K562 (cell line): ENCODE data around the gene FIGNL1. TPM values are rescaled to one million over a fixed set of nuclear protein-coding genes. Genes with fewer than 3 reads are reported as not detected.

Experiments used
- ATAC-seq: fragments of 200-7000 bp; cut with Tn5 transposase; 3 replicates; pipeline ENCODE4 v1.9.1; 2020; ENCODE audit warnings: moderate library complexity
- BruUV-seq: library from RNA; stranded (reverse); fragments of 400-500 nt; replicated peaks from 2 replicates; lab custom pipeline; 2021; lab: Mats Ljungman, UMichigan
- CTCF ChIA-PET: fragments of 300-600 bp; formaldehyde crosslinking; extraction: SDS; loops from one replicate; lab custom pipeline; 2021; ENCODE audit warnings: low intra/inter-chr PET ratio; lab: Yijun Ruan, JAX
- POLR2A ChIA-PET: fragments of 300-600, 350-650 bp; sonication (Branson Sonifier 250); formaldehyde crosslinking; extraction: SDS; loops from one replicate; lab custom pipeline; 2021; ENCODE audit warnings: antibody characterized with exemption, inconsistent platforms; lab: Yijun Ruan, JAX
- DNase-seq, 4 experiments: peaks; one replicate each; pipeline versions ENCODE4 v3.0.0 to v3.0.0-alpha.2; 2011 to 2018; ENCODE audit warnings: low spot score in 3 of 4, mixed read lengths in 3 of 4; ENCODE audit errors: extremely low read depth in 1 of 4
- FAIRE-seq: peaks from 2 replicates; lab custom pipeline; 2011; peaks lifted over from hg19 to GRCh38; lab: Jason Lieb, UNC
- H2AFZ ChIP-seq: 2 replicates; pipeline ENCODE4 v1.6.0; 2011; ENCODE audit warnings: low read depth, low read length, control low read depth, inconsistent platforms
- H3K27ac ChIP-seq: fragments of 200-600 bp; 3 replicates; pipeline ENCODE4 v1.8.0; 2011; ENCODE audit warnings: low read depth, mild to moderate bottlenecking, control low read depth, inconsistent platforms, low read length, moderate library complexity, mixed read lengths; ENCODE audit errors: extremely low read depth
- H3K27me3 ChIP-seq, 2 experiments: fragments of 300-600 bp in 1 of 2; 2 replicates in 1 of 2; 3 replicates in 1 of 2; pipeline versions ENCODE4 v1.6.0 to v1.8.0; 2011; ENCODE audit warnings: inconsistent platforms in 2 of 2, low read length in 2 of 2, mild to moderate bottlenecking in 1 of 2, mixed read lengths in 1 of 2, moderate library complexity in 1 of 2; ENCODE audit not compliant: control insufficient read depth in 2 of 2, insufficient read depth in 2 of 2
- H3K36me3 ChIP-seq: fragments of 300-600 bp; 3 replicates; pipeline ENCODE4 v1.8.0; 2011; ENCODE audit warnings: mild to moderate bottlenecking, low read length, inconsistent platforms; ENCODE audit not compliant: control insufficient read depth, insufficient read depth
- H3K4me1 ChIP-seq, 2 experiments: fragments of 200-600 bp in 1 of 2; replicated peaks in 1 of 2; 2 replicates in 1 of 2; 3 replicates in 1 of 2; pipeline versions ENCODE4 v1.5.1 to v1.8.0; 2011; ENCODE audit warnings: inconsistent platforms in 2 of 2, low read length in 2 of 2, mild to moderate bottlenecking in 1 of 2, mixed read lengths in 1 of 2, moderate library complexity in 1 of 2; ENCODE audit not compliant: control insufficient read depth in 2 of 2, insufficient read depth in 2 of 2
- H3K4me2 ChIP-seq: 2 replicates; pipeline ENCODE4 v1.6.1; 2011; ENCODE audit warnings: low read length, control low read depth, inconsistent platforms, mixed read lengths; ENCODE audit not compliant: insufficient read depth
- H3K4me3 ChIP-seq: fragments of 200-600 bp; sonication (generic), shearing (Covaris generic); 2 replicates; pipeline ENCODE4 v1.5.1; 2016; ENCODE audit warnings: control low read depth, inconsistent platforms
- H3K79me2 ChIP-seq: fragments of 200-600 bp; 3 replicates; pipeline ENCODE4 v1.8.0; 2011; ENCODE audit warnings: low read length, inconsistent platforms; ENCODE audit not compliant: control insufficient read depth, insufficient read depth
- H3K9ac ChIP-seq, 2 experiments: 2 replicates each; pipeline versions ENCODE4 v1.6.0 to v1.6.1; 2011; ENCODE audit warnings: low read depth in 2 of 2, low read length in 2 of 2, control low read depth in 1 of 2, inconsistent platforms in 1 of 2, mild to moderate bottlenecking in 1 of 2, mixed read lengths in 1 of 2; ENCODE audit not compliant: insufficient read depth in 1 of 2
- H3K9me1 ChIP-seq: one replicate; pipeline ENCODE4 v1.6.0; 2011; ENCODE audit warnings: inconsistent platforms, mild to moderate bottlenecking, low read length, moderate library complexity; ENCODE audit not compliant: control insufficient read depth, insufficient read depth
- H3K9me3 ChIP-seq: replicated peaks from 2 replicates; pipeline ENCODE4 v1.5.1; 2011; ENCODE audit warnings: low read depth, low read length, inconsistent platforms; ENCODE audit not compliant: control insufficient read depth, insufficient read depth
- H4K20me1 ChIP-seq: replicated peaks from 2 replicates; pipeline ENCODE4 v1.6.1; 2011; ENCODE audit warnings: low read length, inconsistent platforms, mixed read lengths; ENCODE audit not compliant: control insufficient read depth, insufficient read depth
- AFF1 ChIP-seq, 2 experiments: fragments of 450-650 bp; IDR thresholded peaks; 2 replicates each; pipeline ENCODE4 v1.6.1; 2018; ENCODE audit warnings: mild to moderate bottlenecking in 2 of 2, low read depth in 1 of 2; ENCODE audit not compliant: partially characterized antibody in 2 of 2
- ARID3A ChIP-seq: IDR thresholded peaks from 2 replicates; pipeline ENCODE4 v1.6.1; 2012; ENCODE audit warnings: low read depth, low read length, improper control_type of control experiment, borderline replicate concordance
- CSDE1 ChIP-seq, 2 experiments: fragments of 450-650 bp; IDR thresholded peaks; 2 replicates each; pipeline ENCODE4 v1.6.1; 2016; ENCODE audit warnings: mild to moderate bottlenecking in 1 of 2
- CTBP1 ChIP-seq: fragments of 450-650 bp; IDR thresholded peaks from 2 replicates; pipeline ENCODE4 v1.6.1; 2016; ENCODE audit warnings: borderline replicate concordance
- KDM1A ChIP-seq, 2 experiments: fragments of 450-650 bp; IDR thresholded peaks; 2 replicates each; pipeline ENCODE4 v1.6.1; 2016; ENCODE audit warnings: mild to moderate bottlenecking in 2 of 2
- KLF16 ChIP-seq: IDR thresholded peaks from 2 replicates; pipeline ENCODE4 v1.6.1; 2016; ENCODE audit warnings: antibody characterized with exemption
- ZNF316 ChIP-seq: fragments of 450-650 bp; IDR thresholded peaks from 2 replicates; pipeline ENCODE4 v1.6.1; 2016
- WGBS: fragments of 100-300 bp; shearing (Covaris generic); methylation state at CpG from one replicate; pipeline ENCODE4 v1.1.6; 2016; ENCODE audit warnings: low coverage, mixed read lengths; ENCODE audit not compliant: insufficient coverage; ENCODE audit errors: missing lambda C conversion rate; 5-methylcytosine and 5-hydroxymethylcytosine counted together
- in situ Hi-C: fragments of 300-500 bp; cut with MboI; formaldehyde crosslinking; loops from 4 replicates; pipeline ENCODE4 v1.15.0; 2018; ENCODE audit warnings: inconsistent platforms, mixed read lengths
- intact Hi-C: fragments of 100-400 bp; cut with micrococcal nuclease; formaldehyde crosslinking; loops from 2 replicates; pipeline ENCODE4 v1.14.2; 2022
- polyA plus RNA-seq, 8 experiments: library from polyadenylated mRNA; depleted of rRNA in 4 of 8; stranded (reverse) in 5 of 8; unstranded in 3 of 8; fragments of >200 nt; fragmentation: Nextera tagmentation in 2 of 8; fragmentation: Illumina TruSeq in 1 of 8; extraction: Ambion mirVana in 2 of 8; extraction: Trizol in 1 of 8; gene quantifications; 2 replicates each; pipeline versions ENCODE4 v1.2.1 to v1.2.3, GENCODE V29; 2011 to 2014; ENCODE audit warnings: inconsistent platforms in 1 of 8, missing spikeins in 1 of 8
- total RNA-seq, 7 experiments: library from RNA; depleted of rRNA in 6 of 7; stranded (reverse); fragments of >200 nt in 6 of 7; fragmentation: Illumina TruSeq in 2 of 7; extraction: Trizol in 2 of 7; gene quantifications; 2 replicates each; pipeline versions ENCODE4 v1.2.1 to v1.2.3, GENCODE V29; 2011 to 2021; ENCODE audit warnings: low replicate concordance in 1 of 7

FIGNL1 gene
- total and polyA plus RNA-seq, 9 of the 15 experiments (the other 6 are each of a cell fraction or from before 2014, with no cell fraction given) = 15.5 to 48.3 (median 27.6) TPM

- Histone ChIP-seq H3K36me3 (no peaks in the 10 kb centered on the region), H3K27ac (no peak overlapping the region), H4K20me1 (no peaks in the 10 kb centered on the region), H3K4me3 (no peak overlapping the region), H3K4me2 (no peak overlapping the region), H2AFZ (no peak overlapping the region), H3K9me1 (no peaks in the 10 kb centered on the region), H3K79me2 (no peaks in the 10 kb centered on the region), H3K4me1 (peaks cover 3 to 5% of the 10 kb centered on the region in 2 experiments; a peak in 3 of 5 replicates), H3K9me3 (no peaks in the 10 kb centered on the region), H3K27me3 (peaks cover 15 to 41% of the 10 kb centered on the region in 2 experiments), H3K9ac (peak overlapping the region in 1 of 2 experiments; percentile 26; a peak in 1 of 4 replicates)
- CTCF ChIA-PET = no interaction called here
- TF ChIP-seq CTBP1 (no peak), ARID3A (no peak), KDM1A (IDR thresholded peaks at IDR 0.05) (no peak), KLF16 (no peak), AFF1 (IDR thresholded peaks at IDR 0.05; ENCODE audit: low read depth in 1 of 2, partially characterized antibody in 2 of 2) (no peak), CSDE1 (IDR thresholded peaks at IDR 0.05) (no peak), ZNF316 (no peak)
- DNase-seq (no peak), FAIRE-seq (no peak), ATAC-seq (no peak)
- in situ Hi-C loops (no loop called here), intact Hi-C loops (loop anchor here (10.0 kb wide), 1 partner anchor 542 kb away; no protein-coding TSS in a partner anchor)
- WGBS = 3% methylated on average over 13 of the region's 13 CpGs
- BruUV-seq = no TSS peak
- POLR2A ChIA-PET = interaction anchor here (0.9 to 1.0 kb wide), 2 partner anchors 46 to 619 kb away, joined by 3 read pairs; no protein-coding TSS in a partner anchor
Observed at GRCh38 chr7:50463035-50463434, 12.9 kb upstream of the FIGNL1 start.
